ENCODE measurements around the gene PRKN.

PRKN gene

DNA sequence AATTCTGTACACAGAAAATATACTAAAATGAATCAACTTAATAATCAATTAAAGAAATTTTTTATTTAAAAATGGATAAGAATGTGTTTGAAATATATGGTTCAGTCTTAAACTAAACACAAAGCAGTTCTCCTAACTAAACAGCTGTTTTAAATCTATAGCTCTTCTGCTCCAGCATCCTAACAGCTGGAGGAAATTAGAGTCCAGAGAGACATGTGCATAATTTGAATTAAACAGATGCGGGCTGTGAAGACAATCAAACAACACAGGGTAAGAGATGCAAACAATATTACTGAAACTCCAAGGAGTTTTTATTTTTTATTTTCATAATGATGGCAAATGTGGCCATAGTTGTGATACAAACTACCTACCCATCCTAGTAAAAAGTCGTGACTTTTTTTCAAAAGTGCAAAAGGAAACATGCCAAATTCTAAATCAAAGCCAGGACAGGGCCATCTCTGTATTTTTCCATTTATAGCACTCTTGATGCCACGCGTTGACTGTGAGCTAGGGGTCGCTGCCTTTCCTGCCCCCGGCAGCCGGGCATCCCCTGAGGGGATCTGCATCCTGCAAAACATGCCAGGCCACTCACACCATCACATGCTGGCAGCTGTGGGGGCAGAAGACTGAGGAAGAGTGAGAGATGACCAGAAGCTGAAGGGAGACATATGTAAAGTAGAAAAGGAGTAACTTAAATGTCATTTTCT, 310.6 kb downstream of the PRKN start:
- H3K4me3 Mint-ChIP-seq = no peak overlapping the region
- peaks cover 5% of the 10 kb centered on the region for H3K9me3 Mint-ChIP-seq
- no peak overlapping the region for H3K27ac Mint-ChIP-seq
- TF ChIP-seq, protein P1, sequence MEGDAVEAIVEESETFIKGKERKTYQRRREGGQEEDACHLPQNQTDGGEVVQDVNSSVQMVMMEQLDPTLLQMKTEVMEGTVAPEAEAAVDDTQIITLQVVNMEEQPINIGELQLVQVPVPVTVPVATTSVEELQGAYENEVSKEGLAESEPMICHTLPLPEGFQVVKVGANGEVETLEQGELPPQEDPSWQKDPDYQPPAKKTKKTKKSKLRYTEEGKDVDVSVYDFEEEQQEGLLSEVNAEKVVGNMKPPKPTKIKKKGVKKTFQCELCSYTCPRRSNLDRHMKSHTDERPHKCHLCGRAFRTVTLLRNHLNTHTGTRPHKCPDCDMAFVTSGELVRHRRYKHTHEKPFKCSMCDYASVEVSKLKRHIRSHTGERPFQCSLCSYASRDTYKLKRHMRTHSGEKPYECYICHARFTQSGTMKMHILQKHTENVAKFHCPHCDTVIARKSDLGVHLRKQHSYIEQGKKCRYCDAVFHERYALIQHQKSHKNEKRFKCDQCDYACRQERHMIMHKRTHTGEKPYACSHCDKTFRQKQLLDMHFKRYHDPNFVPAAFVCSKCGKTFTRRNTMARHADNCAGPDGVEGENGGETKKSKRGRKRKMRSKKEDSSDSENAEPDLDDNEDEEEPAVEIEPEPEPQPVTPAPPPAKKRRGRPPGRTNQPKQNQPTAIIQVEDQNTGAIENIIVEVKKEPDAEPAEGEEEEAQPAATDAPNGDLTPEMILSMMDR (IDR thresholded peaks at IDR 0.05) = no peak
- H3K36me3 Mint-ChIP-seq (ENCODE audit: low read depth) = peaks cover 4% of the 10 kb centered on the region
- no peaks in the 10 kb centered on the region for H3K4me1 Mint-ChIP-seq
- no peaks in the 10 kb centered on the region for H3K27me3 Mint-ChIP-seq (ENCODE audit: low read depth, poor library complexity)
- no peak for DNase-seq

DNA sequence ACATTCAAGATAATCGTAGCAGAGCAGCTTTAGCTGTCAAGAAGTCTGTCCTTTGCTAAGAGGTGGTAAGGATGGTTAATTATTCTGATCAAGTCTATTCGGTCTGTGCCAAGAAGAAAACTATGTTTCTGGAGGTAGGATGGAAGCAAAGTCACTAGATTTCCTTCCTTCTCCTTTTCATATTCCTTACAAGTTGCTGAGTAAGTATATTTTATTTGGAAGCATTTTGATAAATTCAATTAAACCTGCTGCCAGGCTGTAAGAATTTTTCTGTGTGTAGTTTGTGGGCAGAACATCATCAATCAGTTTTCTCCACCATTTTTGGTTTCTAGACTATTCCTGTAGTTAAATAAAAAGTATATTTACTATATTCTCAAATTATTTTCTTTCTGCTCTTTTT, 311.3 kb downstream of the PRKN start:
- TF ChIP-seq, protein P1 (IDR thresholded peaks at IDR 0.05) = no peak
- no peak overlapping the region for H3K27ac Mint-ChIP-seq
- H3K9me3 Mint-ChIP-seq = peaks cover 5% of the 10 kb centered on the region
- H3K4me3 Mint-ChIP-seq = no peak overlapping the region
- H3K4me1 Mint-ChIP-seq = no peaks in the 10 kb centered on the region
- H3K36me3 Mint-ChIP-seq (ENCODE audit: low read depth) = peaks cover 4% of the 10 kb centered on the region
- H3K27me3 Mint-ChIP-seq (ENCODE audit: low read depth, poor library complexity) = no peaks in the 10 kb centered on the region
- DNase-seq = no peak

DNA sequence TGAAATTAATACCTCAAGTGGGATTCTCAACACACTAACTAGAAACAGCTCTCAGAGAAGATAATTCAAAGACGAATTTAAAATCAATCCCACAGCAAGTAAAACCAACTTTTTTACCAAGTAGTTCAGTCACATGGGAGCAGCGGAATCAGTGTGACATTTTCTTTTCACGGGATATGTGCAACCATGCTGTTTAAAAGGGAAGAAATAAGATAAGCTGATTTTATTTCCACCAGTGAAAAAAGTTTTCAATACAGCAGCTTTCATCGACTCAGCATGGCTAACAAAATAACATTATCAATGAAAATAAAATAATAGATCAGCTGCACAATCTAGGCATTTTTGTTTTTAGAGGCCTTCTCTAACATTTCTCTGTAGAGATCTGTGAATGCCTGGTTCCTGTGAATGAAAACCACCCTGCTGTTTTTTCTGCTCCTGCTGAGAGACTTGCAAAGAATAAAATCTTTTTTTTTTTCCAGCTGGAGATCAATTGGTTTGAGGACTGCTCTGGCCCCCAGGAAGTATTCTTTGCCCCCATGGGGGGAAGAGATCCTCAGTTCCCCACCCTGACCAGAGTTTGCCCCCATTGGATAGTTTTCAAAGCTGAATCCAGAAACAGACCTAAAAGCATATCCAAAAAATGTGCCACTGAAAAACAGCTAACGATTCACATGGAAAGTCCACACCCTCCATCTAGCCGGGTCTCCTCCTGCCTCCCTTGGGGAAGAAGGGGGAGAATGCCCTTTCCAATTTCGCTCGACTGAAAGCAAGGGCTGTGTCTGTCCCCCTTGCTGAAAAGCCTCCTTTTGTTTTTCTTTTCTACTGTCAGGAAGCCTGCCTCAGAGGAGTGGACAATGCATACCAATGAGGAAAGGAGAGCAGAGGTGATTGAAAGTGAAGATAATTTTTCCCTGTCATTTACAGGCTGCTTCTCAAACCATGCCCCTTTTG, 317.6 kb downstream of the PRKN start:
- Mint-ChIP-seq H3K27me3 (ENCODE audit: low read depth, poor library complexity) (no peaks in the 10 kb centered on the region), H3K4me1 (peaks cover 16% of the 10 kb centered on the region), H3K4me3 (peak overlapping the region; percentile 68), H3K9me3 (no peaks in the 10 kb centered on the region), H3K36me3 (ENCODE audit: low read depth) (no peaks in the 10 kb centered on the region), H3K27ac (no peak overlapping the region)
- DNase-seq = no peak
- TF ChIP-seq, protein P1 (IDR thresholded peaks at IDR 0.05) = no peak

DNA sequence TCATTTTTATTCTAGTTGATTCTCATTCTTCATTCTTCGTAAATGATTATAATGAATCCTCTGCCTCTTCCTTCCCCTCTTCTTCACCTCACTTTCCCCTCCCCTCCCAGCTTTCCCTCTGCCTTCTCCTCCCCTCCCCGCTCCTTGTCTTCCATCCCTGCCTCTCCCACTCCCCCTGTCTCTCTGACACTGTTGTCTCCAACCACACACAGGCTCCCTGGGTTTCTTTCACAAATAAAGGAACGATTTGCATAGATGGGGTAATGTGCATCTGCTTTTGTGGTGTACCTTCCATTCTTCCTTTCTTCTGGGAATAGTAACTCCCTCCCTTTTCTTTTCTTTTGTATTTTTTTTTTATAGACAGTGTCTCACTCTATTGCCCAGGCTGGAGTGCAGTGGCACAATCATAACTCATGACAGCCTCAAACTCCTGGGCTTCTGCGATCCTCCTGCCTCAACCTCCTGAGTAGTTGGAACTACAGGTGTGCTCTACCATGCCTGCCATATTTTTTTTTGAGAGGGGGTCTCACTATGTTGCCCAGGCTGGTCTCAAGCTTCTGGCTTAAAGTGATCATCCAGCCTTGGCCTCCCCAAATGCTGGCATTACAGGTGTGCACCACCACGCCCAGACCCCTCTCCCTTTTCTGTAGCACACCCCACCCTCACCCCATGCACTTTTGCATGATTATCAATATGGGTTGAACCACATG, 318.6 kb downstream of the PRKN start:
- Mint-ChIP-seq H3K27ac (no peak overlapping the region), H3K4me1 (peaks cover 16% of the 10 kb centered on the region), H3K4me3 (no peak overlapping the region), H3K36me3 (ENCODE audit: low read depth) (no peaks in the 10 kb centered on the region), H3K9me3 (no peaks in the 10 kb centered on the region), H3K27me3 (ENCODE audit: low read depth, poor library complexity) (no peaks in the 10 kb centered on the region)
- TF ChIP-seq, protein P1 (IDR thresholded peaks at IDR 0.05) = no peak
- DNase-seq = no peak

DNA sequence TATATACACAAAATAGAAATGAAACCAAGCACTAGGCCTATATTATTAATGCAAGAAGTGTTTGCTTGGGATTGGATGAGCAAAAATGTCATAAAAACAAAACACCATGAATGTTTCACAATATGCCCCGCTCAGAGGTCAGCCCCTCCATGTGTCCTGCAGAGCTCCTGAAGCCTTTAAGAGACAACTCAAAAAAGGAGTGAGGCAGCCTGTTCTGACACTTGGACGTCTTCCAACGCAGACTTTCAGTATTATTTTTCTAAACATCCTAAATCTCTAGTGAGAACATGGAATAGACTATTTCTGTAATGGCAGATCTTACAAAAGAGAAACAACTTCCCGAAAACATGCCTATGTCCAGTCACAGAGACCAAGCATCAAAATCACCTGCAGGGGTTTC, 322.6 kb downstream of the PRKN start:
- no peaks in the 10 kb centered on the region for H3K36me3 Mint-ChIP-seq (ENCODE audit: low read depth)
- no peak overlapping the region for H3K4me3 Mint-ChIP-seq
- TF ChIP-seq, protein P1 (IDR thresholded peaks at IDR 0.05) = no peak
- DNase-seq = no peak
- no peak overlapping the region for H3K27ac Mint-ChIP-seq
- H3K27me3 Mint-ChIP-seq (ENCODE audit: low read depth, poor library complexity) = peaks cover 4% of the 10 kb centered on the region
- peaks cover 7% of the 10 kb centered on the region for H3K4me1 Mint-ChIP-seq
- no peaks in the 10 kb centered on the region for H3K9me3 Mint-ChIP-seq

Data from nephron progenitor cell (in vitro differentiated cells).